Breast epithelium (tissue), 4 donors: ENCODE results near the gene TBCA. TPM values are rescaled to one million over a fixed set of nuclear protein-coding genes. Genes with fewer than 3 reads are reported as not detected.
"Not testable (repeated sequence)": the region's sequence is repeated elsewhere in the genome, so short reads cannot be mapped to it uniquely, and the experiment has no call there.

Experiments used
- DNase-seq, 2 donors: peaks; one replicate each; pipeline ENCODE4 v3.0.0-alpha.2; 2019; ENCODE audit warnings: low spot score in 2 of 2
- H3K27ac ChIP-seq, 2 donors: fragments of 200-600 bp; sonication (generic) in 1 of 2; one replicate each; pipeline ENCODE4 v1.5.1; 2016 to 2019; ENCODE audit warnings: mild to moderate bottlenecking in 1 of 2
- H3K27me3 ChIP-seq, 2 donors: fragments of 200-600 bp; sonication (generic) in 1 of 2; one replicate each; pipeline versions ENCODE4 v1.5.1 to v1.6.0; 2017 to 2019; ENCODE audit warnings: control low read depth in 1 of 2, mild to moderate bottlenecking in 1 of 2
- H3K36me3 ChIP-seq: fragments of 200-600 bp; one replicate; pipeline ENCODE4 v1.5.1; 2019
- H3K4me1 ChIP-seq, 2 donors: fragments of 200-600 bp; sonication (generic); one replicate each; pipeline ENCODE4 v1.5.1; 2016 to 2019; ENCODE audit warnings: control low read depth in 1 of 2
- H3K4me3 ChIP-seq, 3 donors: fragments of 200-600 bp; sonication (generic); 1 replicate in 2 of 3; 2 replicates in 1 of 3; pipeline ENCODE4 v1.5.1; 2016 to 2019; ENCODE audit warnings: mild to moderate bottlenecking in 3 of 3, moderate library complexity in 2 of 3
- H3K9me3 ChIP-seq, 2 donors: fragments of 200-600 bp; sonication (generic) in 1 of 2; one replicate each; pipeline ENCODE4 v1.5.1; 2016 to 2019; ENCODE audit warnings: control low read depth in 1 of 2
- POLR2A ChIP-seq: fragments of 450-650 bp; IDR thresholded peaks from one replicate; pipeline ENCODE4 v1.6.1; 2016; ENCODE audit warnings: antibody characterized with exemption, mild to moderate bottlenecking, moderate library complexity
- POLR2AphosphoS5 ChIP-seq, 3 donors: sonication (generic); formaldehyde crosslinking; IDR thresholded peaks; one replicate each; pipeline ENCODE4 v1.6.1; 2017; ENCODE audit warnings: antibody characterized with exemption in 3 of 3
- intact Hi-C: fragments of 100-400 bp; cut with DNase I; formaldehyde crosslinking; loops from one replicate; pipeline ENCODE4 v1.15.1; 2023; ENCODE audit warnings: low total_unique reads
- total RNA-seq, 3 donors: library from RNA; depleted of rRNA; stranded (reverse); fragments of >200 nt; gene quantifications; one replicate each; pipeline ENCODE4 v1.1.0, GENCODE V29; 2016
- TF ChIP-seq, protein P1 (sequence below), 3 donors: fragments of 450-650 bp; IDR thresholded peaks; one replicate each; pipeline ENCODE4 v1.5.1; 2016 to 2017; ENCODE audit warnings: antibody characterized with exemption in 3 of 3, mild to moderate bottlenecking in 3 of 3, moderate library complexity in 3 of 3

The TBCA gene
- total RNA-seq, 3 donors from 2014 or later: 109 to 150 (median 118) TPM

DNA sequence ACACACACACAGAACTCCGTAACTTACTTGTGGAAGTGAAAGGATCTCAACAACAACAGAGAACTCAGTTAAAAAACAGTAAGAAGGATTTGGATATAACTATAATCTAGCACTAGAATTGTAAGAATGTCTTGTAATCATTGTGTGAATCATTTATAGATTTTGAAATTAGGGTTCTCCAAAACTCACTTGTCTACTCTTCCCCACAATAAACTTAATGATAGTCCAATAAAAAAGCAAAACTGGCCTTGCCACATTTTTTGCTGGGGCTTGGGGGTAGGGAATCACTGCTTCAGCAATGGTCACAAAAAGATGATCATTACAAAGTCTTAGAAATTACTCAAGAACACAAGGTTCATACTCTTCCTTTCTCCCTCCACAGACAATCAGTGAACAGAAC lies 8.8 kb downstream of the TBCA start:
- Histone ChIP-seq H3K9me3 (no peaks in the 10 kb centered on the region), H3K4me1 (no peaks in the 10 kb centered on the region), H3K27me3 (no peaks in the 10 kb centered on the region), H3K27ac (no peak overlapping the region), H3K4me3 (no peak overlapping the region), H3K36me3 (no peaks in the 10 kb centered on the region)
- no peak for DNase-seq
- no peak for TF ChIP-seq POLR2A
- TF ChIP-seq, protein P1, sequence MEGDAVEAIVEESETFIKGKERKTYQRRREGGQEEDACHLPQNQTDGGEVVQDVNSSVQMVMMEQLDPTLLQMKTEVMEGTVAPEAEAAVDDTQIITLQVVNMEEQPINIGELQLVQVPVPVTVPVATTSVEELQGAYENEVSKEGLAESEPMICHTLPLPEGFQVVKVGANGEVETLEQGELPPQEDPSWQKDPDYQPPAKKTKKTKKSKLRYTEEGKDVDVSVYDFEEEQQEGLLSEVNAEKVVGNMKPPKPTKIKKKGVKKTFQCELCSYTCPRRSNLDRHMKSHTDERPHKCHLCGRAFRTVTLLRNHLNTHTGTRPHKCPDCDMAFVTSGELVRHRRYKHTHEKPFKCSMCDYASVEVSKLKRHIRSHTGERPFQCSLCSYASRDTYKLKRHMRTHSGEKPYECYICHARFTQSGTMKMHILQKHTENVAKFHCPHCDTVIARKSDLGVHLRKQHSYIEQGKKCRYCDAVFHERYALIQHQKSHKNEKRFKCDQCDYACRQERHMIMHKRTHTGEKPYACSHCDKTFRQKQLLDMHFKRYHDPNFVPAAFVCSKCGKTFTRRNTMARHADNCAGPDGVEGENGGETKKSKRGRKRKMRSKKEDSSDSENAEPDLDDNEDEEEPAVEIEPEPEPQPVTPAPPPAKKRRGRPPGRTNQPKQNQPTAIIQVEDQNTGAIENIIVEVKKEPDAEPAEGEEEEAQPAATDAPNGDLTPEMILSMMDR (IDR thresholded peaks at IDR 0.05): no peak
- no peak for TF ChIP-seq POLR2AphosphoS5 (IDR thresholded peaks at IDR 0.05)
- intact Hi-C loops: no loop called here

DNA sequence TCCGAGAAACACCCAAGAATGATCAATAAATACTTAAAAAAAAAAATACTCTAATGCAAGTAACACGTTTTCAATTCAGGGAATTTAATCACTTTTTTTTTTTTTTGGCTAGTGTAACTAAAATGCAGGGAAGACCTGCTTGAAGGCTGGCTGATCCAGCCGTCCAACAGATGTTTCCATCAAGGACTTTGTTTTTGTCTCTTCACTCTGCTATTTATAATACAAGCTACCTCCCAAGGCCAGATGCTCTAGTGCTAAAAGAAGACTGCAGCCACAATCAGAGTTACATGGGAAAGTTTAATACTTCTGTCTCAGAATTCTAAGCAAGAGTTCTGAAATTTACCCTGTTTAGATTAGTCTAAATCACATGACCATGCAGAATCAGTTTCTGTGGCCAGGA lies 14.5 kb downstream of the TBCA start:
- Histone ChIP-seq H3K27me3 (no peaks in the 10 kb centered on the region), H3K4me3 (no peak overlapping the region), H3K36me3 (no peaks in the 10 kb centered on the region), H3K27ac (no peak overlapping the region), H3K4me1 (no peaks in the 10 kb centered on the region), H3K9me3 (no peaks in the 10 kb centered on the region)
- TF ChIP-seq, protein P1 (IDR thresholded peaks at IDR 0.05): no peak
- TF ChIP-seq POLR2AphosphoS5 (IDR thresholded peaks at IDR 0.05): no peak
- TF ChIP-seq POLR2A: no peak
- no peak for DNase-seq
- intact Hi-C loops: no loop called here

DNA sequence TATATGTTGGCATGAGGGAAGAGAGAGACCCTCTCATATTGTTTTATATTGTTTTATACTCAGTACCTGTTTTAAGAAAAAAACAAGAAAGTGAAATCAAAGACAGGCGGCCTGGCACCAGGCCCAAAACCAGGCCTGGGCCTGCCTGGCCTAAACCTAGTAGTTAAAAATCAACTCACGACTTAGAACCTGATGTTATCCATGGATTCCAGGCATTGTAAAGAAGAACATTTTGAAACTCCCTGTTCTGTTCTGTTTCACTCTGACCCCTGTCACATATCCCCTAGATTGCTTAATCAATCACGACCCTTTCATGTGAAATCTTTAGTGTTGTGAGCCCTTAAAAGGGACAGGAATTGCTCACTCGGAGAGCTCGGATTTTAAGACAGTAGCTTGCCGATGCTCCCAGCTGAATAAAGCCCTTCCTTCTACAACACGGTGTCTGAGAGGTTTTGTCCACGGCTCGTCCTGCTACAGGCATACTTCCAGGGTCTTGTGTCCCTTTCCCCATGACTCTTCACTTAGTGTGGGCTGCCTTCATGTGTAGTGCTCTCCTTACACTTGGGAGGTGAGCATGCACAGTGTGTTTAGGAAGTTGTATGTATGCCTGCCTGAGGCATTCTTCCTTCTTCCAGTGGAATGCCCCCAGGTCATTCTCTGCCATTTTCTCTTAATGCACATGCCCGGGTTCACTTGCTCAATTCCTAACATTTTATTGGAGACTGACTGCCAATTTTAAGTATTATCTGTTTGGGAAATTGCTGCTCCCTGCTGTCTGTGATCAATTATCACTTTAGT lies 17.8 kb downstream of the TBCA start:
- intact Hi-C loops: no loop called here
- Histone ChIP-seq H3K36me3 (no peaks in the 10 kb centered on the region), H3K27ac (no peak overlapping the region), H3K4me1 (no peaks in the 10 kb centered on the region), H3K27me3 (no peaks in the 10 kb centered on the region), H3K9me3 (no peaks in the 10 kb centered on the region), H3K4me3 (no peak overlapping the region)
- TF ChIP-seq POLR2AphosphoS5 (IDR thresholded peaks at IDR 0.05): no peak
- TF ChIP-seq POLR2A: no peak
- TF ChIP-seq, protein P1 (IDR thresholded peaks at IDR 0.05): no peak
- DNase-seq: no peak

DNA sequence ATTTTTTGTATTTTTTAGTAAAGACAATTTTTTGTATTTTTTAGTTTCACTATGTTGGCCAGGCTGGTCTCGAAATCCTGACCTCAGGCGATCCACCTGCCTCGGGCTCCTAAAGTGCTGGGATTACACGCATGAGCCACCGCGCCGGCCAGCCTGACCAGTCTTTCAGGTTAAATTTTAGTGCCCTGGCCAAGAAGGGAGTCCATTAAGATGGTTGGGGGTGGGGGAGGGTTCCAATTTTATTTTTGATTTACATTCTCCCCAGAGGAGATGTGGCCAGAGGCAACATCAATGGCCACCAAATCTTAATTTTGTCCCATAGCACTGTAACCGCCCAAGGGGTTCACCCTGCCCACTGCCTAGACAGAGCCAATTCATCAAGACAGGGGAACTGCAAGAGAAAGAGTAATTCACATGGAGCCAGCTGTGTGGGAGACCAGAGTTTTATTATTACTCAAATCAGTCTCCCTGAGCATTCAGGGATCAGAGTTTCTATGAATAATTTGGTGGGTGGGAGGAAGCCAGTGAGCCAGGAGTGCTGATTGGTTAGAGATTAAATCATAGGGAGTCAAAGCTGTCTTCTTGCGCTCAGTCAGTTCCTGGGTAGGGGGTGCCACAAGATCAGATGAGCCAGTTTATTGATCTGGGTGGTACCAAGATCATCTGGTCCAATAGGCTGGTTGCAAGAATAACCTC lies 24.7 kb downstream of the TBCA start:
- Histone ChIP-seq H3K27ac (no peak overlapping the region), H3K4me3 (no peak overlapping the region), H3K9me3 (no peaks in the 10 kb centered on the region), H3K27me3 (no peaks in the 10 kb centered on the region), H3K36me3 (no peaks in the 10 kb centered on the region), H3K4me1 (no peaks in the 10 kb centered on the region)
- TF ChIP-seq, protein P1 (IDR thresholded peaks at IDR 0.05): no peak
- TF ChIP-seq POLR2A: no peak
- TF ChIP-seq POLR2AphosphoS5 (IDR thresholded peaks at IDR 0.05): no peak
- intact Hi-C loops: no loop called here
- DNase-seq: no peak

DNA sequence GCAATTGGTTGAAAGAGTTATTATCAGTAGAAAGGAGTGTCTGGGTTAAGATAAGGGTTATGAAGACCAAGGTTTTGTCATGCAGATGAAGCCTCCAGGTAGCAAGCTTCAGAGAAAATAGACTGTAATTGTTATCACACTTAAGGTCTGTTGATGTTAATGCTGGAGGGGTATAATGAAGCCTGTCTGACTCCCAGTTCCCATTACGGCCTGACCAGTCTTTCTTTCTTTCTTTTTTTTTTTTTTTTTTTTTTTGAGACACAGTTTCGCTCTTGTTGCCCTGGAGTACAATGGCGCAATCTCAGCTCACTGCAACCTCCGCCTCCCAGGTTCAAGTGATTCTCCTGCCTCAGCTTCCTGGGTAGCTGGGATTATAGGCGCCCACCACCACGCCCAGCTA lies 25.2 kb downstream of the TBCA start:
- intact Hi-C loops, H3K4me1 ChIP-seq, H3K4me3 ChIP-seq, H3K27me3 ChIP-seq, H3K36me3 ChIP-seq, DNase-seq, H3K27ac ChIP-seq, H3K9me3 ChIP-seq: not testable (repeated sequence)
